ENCODE results near the gene MRPL43. TPM values are rescaled to one million over a fixed set of nuclear protein-coding genes. Genes with fewer than 3 reads are reported as not detected.

MRPL43 gene
- total RNA-seq, 4 donors from 2014 or later = 57.3 to 86.7 (median 65.3) TPM

DNA sequence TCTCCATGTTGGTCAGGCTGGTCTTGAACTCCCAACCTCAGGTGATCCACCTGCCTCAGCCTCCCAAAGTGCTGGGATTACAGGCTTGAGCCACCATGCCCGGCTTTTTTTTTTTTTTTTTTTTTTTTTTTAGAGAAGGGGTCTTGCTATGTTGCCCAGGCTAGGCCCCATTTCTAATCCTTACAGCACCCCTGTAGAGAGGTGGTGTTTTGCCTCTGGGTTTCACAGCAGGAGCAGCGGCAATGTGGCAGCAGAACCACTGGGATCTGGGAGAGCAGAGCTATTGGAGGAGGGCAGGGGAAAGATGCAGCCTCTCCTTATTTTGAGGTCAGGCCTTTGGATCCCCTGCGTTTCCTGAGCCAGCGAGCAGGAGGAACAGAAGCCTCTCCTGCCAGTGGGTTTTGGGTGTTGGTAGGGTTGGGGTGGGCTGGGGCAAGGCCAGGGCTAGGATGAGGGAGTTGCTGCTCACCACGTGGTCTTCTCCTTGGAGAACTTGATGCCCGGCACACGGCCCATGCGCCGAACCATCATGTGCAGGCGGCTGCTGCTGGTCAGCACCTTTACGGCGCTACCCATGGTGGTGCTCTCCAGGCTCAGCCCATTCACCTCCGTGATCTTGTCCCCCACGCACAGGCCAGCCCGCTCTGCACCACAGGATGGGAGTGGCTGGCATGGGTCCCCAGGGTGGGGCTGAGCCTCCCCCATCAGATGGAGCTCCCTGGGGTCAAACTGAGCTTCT, 35.8 kb upstream of the MRPL43 start:
- TF ChIP-seq, protein P1, sequence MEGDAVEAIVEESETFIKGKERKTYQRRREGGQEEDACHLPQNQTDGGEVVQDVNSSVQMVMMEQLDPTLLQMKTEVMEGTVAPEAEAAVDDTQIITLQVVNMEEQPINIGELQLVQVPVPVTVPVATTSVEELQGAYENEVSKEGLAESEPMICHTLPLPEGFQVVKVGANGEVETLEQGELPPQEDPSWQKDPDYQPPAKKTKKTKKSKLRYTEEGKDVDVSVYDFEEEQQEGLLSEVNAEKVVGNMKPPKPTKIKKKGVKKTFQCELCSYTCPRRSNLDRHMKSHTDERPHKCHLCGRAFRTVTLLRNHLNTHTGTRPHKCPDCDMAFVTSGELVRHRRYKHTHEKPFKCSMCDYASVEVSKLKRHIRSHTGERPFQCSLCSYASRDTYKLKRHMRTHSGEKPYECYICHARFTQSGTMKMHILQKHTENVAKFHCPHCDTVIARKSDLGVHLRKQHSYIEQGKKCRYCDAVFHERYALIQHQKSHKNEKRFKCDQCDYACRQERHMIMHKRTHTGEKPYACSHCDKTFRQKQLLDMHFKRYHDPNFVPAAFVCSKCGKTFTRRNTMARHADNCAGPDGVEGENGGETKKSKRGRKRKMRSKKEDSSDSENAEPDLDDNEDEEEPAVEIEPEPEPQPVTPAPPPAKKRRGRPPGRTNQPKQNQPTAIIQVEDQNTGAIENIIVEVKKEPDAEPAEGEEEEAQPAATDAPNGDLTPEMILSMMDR (IDR thresholded peaks at IDR 0.05; ENCODE audit: low read depth) = no peak

DNA sequence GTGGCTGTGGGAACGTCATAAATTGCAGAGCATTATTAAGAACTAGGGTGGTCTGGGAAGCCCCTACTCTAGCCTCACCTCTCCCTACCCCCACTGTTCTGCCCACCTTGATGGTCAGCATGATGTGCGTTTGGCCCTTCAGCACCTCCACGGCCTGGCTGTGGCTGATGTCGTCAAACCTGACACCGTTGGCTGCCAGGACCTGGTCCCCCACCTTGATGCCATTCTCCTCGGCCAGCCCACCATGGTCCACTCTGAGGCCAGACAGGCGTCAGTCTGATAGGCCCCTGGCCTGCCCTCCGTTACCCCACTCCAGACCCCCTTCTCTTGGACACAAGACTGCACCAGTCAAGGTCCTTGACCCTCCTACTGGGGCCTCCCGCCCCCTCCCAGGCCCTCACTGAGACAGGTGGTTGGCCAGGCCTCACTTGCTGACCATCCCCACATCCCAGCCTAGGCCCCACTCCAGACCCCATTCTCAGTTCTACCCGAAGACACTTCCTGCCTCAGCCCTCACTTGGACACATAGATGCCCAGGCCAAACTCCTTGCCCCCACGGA, 34.5 kb upstream of the MRPL43 start:
- TF ChIP-seq, protein P1 (IDR thresholded peaks at IDR 0.05; ENCODE audit: low read depth) = no peak

DNA sequence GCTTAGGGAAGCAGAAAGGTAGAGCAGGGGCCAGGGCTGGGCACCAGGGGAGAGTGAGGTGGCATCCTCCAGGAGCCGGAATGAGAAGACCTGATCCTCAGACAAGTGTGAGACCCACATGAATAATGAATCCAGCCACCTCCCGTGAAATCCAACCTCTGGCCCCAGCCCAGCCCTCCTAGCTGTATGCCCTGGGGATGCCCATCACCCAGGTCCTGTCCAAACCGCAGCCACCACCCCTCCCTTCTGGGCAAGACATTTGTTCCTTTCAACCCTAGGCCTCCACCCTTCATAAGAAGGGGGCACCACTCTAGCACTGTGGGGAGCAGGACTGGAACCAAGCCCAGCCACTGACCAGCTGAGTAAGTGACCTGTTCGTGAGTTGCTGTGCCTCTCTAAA, 33.9 kb upstream of the MRPL43 start:
- TF ChIP-seq, protein P1 (IDR thresholded peaks at IDR 0.05; ENCODE audit: low read depth) = no peak

DNA sequence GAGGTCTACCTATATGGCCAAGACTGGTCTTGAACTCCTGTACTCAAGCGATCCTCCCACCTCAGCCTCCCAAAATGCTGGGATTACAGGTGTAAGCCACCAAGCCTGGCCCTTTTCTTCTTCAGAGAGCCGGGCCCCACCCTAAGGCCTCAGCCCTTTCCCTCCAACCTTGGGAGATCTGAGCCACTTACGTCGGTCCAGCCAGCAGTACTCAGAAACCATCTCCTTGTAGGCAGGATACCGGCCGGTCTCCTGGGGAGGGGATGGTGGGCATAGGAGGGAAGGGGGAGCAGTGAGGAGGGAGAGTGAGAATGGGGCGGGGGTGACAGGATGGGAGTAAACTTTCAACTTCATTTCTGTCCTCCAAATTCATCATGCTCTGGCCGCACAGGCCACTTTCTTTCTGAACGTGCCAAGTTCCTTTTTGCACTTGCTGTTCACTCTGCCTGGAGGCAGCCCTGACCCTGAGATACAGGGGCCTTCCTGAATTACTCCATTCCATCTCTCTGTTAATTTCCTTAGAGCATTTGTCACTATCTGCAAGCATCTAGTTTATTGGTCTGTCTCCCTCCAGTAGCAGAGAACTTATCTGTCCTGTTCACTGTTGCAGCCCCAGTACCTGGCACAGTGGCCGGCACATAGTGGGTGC, 33.3 kb upstream of the MRPL43 start:
- TF ChIP-seq, protein P1 (IDR thresholded peaks at IDR 0.05; ENCODE audit: low read depth) = no peak

DNA sequence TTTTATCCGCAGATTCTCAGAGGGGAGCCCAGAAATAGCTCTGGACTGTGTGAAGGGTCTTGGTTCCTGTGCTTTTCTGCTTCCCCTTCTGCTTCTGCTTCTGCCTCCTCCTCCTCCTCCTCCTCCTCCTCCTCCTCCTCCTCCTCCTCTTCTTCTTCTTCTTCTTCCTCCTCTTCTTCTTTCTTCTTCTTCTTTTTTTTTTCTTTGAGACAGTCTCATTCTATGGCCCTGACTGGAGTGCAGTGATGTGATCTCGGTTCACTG, 32.1 kb upstream of the MRPL43 start:
- TF ChIP-seq, protein P1 (IDR thresholded peaks at IDR 0.05; ENCODE audit: low read depth) = no peak

DNA sequence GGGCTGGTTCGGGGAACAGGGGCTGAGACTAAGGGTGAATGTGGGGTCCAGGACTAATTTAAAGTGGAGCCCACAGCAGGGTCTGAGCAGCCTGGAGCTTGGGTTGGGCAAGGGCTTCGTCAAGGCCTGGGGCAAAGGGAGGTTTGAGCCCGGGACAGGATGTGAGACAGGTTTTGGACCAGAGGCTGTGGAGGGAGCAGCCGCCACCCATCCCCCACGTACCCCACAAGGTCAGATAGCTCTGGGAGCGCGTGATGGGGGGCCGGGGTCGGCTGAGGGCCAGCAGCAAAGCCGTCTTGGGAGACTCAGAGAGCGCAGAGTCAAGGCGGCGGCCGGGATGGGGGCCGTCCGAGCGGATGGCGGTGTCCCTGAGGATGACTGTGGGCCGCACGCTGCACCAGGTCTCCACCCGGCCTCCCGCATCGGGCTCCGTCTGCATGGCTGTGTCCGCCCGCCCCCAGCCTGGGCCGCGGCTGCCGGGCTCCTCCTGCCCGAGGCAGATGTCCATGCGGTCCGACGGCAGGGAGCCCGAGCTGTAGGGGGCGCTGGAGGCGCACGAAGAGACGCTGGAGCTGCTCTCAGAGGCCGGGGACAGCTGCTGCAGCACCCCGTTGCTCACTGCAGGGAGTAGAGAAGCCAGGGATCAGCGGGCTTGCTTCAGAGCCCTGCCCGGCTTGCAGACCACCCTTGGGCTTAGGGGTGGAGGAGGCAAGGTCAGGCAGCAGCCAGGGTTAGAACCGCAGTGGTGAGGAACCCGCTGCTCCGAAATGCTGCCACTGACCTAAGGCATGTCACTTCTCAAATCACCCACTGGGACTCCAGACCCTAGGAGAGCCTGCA, 31.5 kb upstream of the MRPL43 start:
- TF ChIP-seq, protein P1 (IDR thresholded peaks at IDR 0.05; ENCODE audit: low read depth) = no peak

DNA sequence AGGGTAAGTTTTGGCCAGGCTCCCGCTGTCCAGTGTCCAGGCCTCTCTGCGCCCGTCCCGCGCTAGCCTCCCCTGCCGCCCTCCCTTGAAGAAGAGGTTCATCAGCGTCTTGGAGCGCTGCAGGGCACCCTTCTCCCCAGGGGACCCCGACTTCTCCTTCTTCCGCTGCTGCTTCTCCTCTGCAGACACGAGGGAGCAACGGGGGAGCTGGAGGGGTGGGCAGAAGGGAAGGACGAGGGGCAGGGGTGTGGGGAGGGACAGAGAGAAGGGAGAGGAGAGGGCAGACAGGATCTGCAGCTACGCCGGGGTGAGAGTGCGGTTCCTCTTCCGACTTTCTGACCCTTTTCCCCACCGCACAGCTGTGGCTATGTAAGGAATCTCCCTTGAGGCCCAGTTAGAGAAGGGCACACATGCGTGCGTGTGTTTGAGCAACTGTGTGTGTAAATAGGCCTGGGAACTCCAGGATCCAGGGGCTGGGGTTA, 30.9 kb upstream of the MRPL43 start:
- TF ChIP-seq, protein P1 (IDR thresholded peaks at IDR 0.05; ENCODE audit: low read depth) = no peak

Measured in subcutaneous adipose tissue (tissue), 4 donors.